K562 (cell line): ENCODE measurements around the gene MTPN. TPM values are rescaled to one million over a fixed set of nuclear protein-coding genes. Genes with fewer than 3 reads are reported as not detected.

Experiments
- BMI1 ChIP-seq: fragments of 150-350 bp; IDR thresholded peaks from 2 replicates; pipeline ENCODE4 v1.6.1; 2014; ENCODE audit warnings: low read length
- CSDE1 ChIP-seq, 2 experiments: fragments of 450-650 bp; IDR thresholded peaks; 2 replicates each; pipeline ENCODE4 v1.6.1; 2016; ENCODE audit warnings: mild to moderate bottlenecking in 1 of 2
- DEAF1 ChIP-seq: fragments of 450-650 bp; formaldehyde crosslinking; IDR thresholded peaks from 2 replicates; pipeline ENCODE4 v1.4.0; 2020; ENCODE audit warnings: mild to moderate bottlenecking, moderate library complexity
- EHMT2 ChIP-seq: fragments of 450-650 bp; IDR thresholded peaks from 2 replicates; pipeline ENCODE4 v1.6.1; 2018; ENCODE audit warnings: antibody characterized with exemption
- ESRRA ChIP-seq: fragments of 450-650 bp; IDR thresholded peaks from 2 replicates; pipeline ENCODE4 v1.6.1; 2014; ENCODE audit warnings: low read depth, mild to moderate bottlenecking, moderate library complexity, borderline replicate concordance
- FUS ChIP-seq: fragments of 200-400 bp; formaldehyde crosslinking; optimal IDR thresholded peaks from 2 replicates; pipeline ENCODE3; 2017; ENCODE audit warnings: low read depth, low read length
- HDAC1 ChIP-seq, 2 experiments: fragments of 450-650 bp; IDR thresholded peaks; 2 replicates each; pipeline ENCODE4 v1.6.1; 2016 to 2017; ENCODE audit warnings: inconsistent platforms in 1 of 2, mild to moderate bottlenecking in 1 of 2, moderate library complexity in 1 of 2
- HINFP ChIP-seq: fragments of 450-650 bp; conservative IDR thresholded peaks from 2 replicates; pipeline ENCODE4 v1.6.1; 2016; ENCODE audit warnings: missing genetic modification characterization, low read depth, mild to moderate bottlenecking, control low read depth, missing compliant biosample characterization
- HIVEP1 ChIP-seq: fragments of 250-450 bp; sonication (Bioruptor Pico); IDR thresholded peaks from 2 replicates; pipeline ENCODE4 v1.4.0; 2020; ENCODE audit warnings: mild to moderate bottlenecking
- HMG20B ChIP-seq: fragments of 250-450 bp; sonication (Bioruptor Pico); IDR thresholded peaks from 2 replicates; pipeline ENCODE4 v1.5.0; 2021; ENCODE audit warnings: mild to moderate bottlenecking
- MCM2 ChIP-seq: fragments of 450-650 bp; IDR thresholded peaks from 2 replicates; pipeline ENCODE4 v1.6.1; 2017; ENCODE audit warnings: low read depth, mild to moderate bottlenecking
- MIER1 ChIP-seq: fragments of 450-650 bp; IDR thresholded peaks from 2 replicates; pipeline ENCODE4 v1.6.1; 2016; ENCODE audit warnings: antibody characterized with exemption, mild to moderate bottlenecking, low read depth
- NONO ChIP-seq, 2 experiments: fragments of 200-400 bp in 1 of 2; fragments of 450-650 bp in 1 of 2; formaldehyde crosslinking in 1 of 2; IDR thresholded peaks; 2 replicates each; pipeline ENCODE4 v1.6.1; 2017; ENCODE audit warnings: low read depth in 2 of 2, mild to moderate bottlenecking in 2 of 2, moderate library complexity in 2 of 2, low read length in 1 of 2
- NR2C2 ChIP-seq, 2 experiments: fragments of 200-800 bp in 1 of 2; sonication (Bioruptor generic) in 1 of 2; sonication (generic) in 1 of 2; formaldehyde crosslinking in 1 of 2; IDR thresholded peaks; 2 replicates each; pipeline versions ENCODE4 v1.6.1 to v1.8.0; 2016 to 2022; ENCODE audit warnings: mild to moderate bottlenecking in 1 of 2, missing compliant biosample characterization in 1 of 2, missing genetic modification characterization in 1 of 2, missing genetic modification reagents in 1 of 2
- OTX1 ChIP-seq: fragments of 450-650 bp; formaldehyde crosslinking; IDR thresholded peaks from 2 replicates; pipeline ENCODE4 v1.4.0; 2022; ENCODE audit warnings: mild to moderate bottlenecking
- SIN3B ChIP-seq: fragments of 450-650 bp; IDR thresholded peaks from 2 replicates; pipeline ENCODE4 v1.6.1; 2017; ENCODE audit warnings: low read depth, mild to moderate bottlenecking, moderate library complexity
- SMAD2 ChIP-seq: fragments of 150-350 bp; IDR thresholded peaks from 2 replicates; pipeline ENCODE4 v1.6.1; 2014; ENCODE audit warnings: low read depth, mild to moderate bottlenecking, low read length
- SMAD4 ChIP-seq: fragments of 250-450 bp; sonication (Bioruptor Pico); conservative IDR thresholded peaks from 2 replicates; pipeline ENCODE4 v1.8.0; 2021; ENCODE audit warnings: inconsistent platforms, mild to moderate bottlenecking, moderate library complexity
- TFAM ChIP-seq: fragments of 250-450 bp; sonication (Bioruptor Pico); conservative IDR thresholded peaks from 2 replicates; pipeline ENCODE4 v1.5.0; 2021; ENCODE audit warnings: mild to moderate bottlenecking, moderate library complexity
- TRIM28 ChIP-seq: fragments of 450-650 bp; IDR thresholded peaks from 2 replicates; pipeline ENCODE4 v1.6.1; 2017
- ZBTB1 ChIP-seq: sonication (generic); formaldehyde crosslinking; IDR thresholded peaks from 2 replicates; pipeline ENCODE4 v1.8.1; 2023; ENCODE audit warnings: missing genetic modification reagents, low read depth, mild to moderate bottlenecking, borderline replicate concordance
- ZNF134 ChIP-seq: fragments of 250-450 bp; sonication (Bioruptor Pico); conservative IDR thresholded peaks from 2 replicates; pipeline ENCODE4 v1.4.0; 2020
- ZNF23 ChIP-seq: fragments of 250-450 bp; sonication (Bioruptor Pico); IDR thresholded peaks from 2 replicates; pipeline ENCODE4 v1.4.0; 2020; ENCODE audit warnings: mild to moderate bottlenecking
- ZNF354B ChIP-seq: fragments of 250-450 bp; sonication (Bioruptor Pico); IDR thresholded peaks from 2 replicates; pipeline ENCODE4 v1.4.0; 2020
- ZNF668 ChIP-seq: fragments of 250-450 bp; sonication (Bioruptor Pico); IDR thresholded peaks from 2 replicates; pipeline ENCODE4 v1.8.0; 2022; ENCODE audit warnings: mild to moderate bottlenecking, inconsistent platforms
- polyA plus RNA-seq, 8 experiments: library from polyadenylated mRNA; depleted of rRNA in 4 of 8; stranded (reverse) in 5 of 8; unstranded in 3 of 8; fragments of >200 nt; fragmentation: Nextera tagmentation in 2 of 8; fragmentation: Illumina TruSeq in 1 of 8; extraction: Ambion mirVana in 2 of 8; extraction: Trizol in 1 of 8; gene quantifications; 2 replicates each; pipeline versions ENCODE4 v1.2.1 to v1.2.3, GENCODE V29; 2011 to 2014; ENCODE audit warnings: inconsistent platforms in 1 of 8, missing spikeins in 1 of 8
- total RNA-seq, 7 experiments: library from RNA; depleted of rRNA in 6 of 7; stranded (reverse); fragments of >200 nt in 6 of 7; fragmentation: Illumina TruSeq in 2 of 7; extraction: Trizol in 2 of 7; gene quantifications; 2 replicates each; pipeline versions ENCODE4 v1.2.1 to v1.2.3, GENCODE V29; 2011 to 2021; ENCODE audit warnings: low replicate concordance in 1 of 7
- TF ChIP-seq, protein P1 (sequence below): fragments of 450-650 bp; IDR thresholded peaks from 2 replicates; pipeline ENCODE4 v1.6.1; 2016; ENCODE audit warnings: missing biosample characterization, missing genetic modification characterization

MTPN gene
- total and polyA plus RNA-seq, 9 of the 15 experiments (the other 6 are each of a cell fraction or from before 2014, with no cell fraction given), result 68.5 to 261 (median 156) TPM

DNA sequence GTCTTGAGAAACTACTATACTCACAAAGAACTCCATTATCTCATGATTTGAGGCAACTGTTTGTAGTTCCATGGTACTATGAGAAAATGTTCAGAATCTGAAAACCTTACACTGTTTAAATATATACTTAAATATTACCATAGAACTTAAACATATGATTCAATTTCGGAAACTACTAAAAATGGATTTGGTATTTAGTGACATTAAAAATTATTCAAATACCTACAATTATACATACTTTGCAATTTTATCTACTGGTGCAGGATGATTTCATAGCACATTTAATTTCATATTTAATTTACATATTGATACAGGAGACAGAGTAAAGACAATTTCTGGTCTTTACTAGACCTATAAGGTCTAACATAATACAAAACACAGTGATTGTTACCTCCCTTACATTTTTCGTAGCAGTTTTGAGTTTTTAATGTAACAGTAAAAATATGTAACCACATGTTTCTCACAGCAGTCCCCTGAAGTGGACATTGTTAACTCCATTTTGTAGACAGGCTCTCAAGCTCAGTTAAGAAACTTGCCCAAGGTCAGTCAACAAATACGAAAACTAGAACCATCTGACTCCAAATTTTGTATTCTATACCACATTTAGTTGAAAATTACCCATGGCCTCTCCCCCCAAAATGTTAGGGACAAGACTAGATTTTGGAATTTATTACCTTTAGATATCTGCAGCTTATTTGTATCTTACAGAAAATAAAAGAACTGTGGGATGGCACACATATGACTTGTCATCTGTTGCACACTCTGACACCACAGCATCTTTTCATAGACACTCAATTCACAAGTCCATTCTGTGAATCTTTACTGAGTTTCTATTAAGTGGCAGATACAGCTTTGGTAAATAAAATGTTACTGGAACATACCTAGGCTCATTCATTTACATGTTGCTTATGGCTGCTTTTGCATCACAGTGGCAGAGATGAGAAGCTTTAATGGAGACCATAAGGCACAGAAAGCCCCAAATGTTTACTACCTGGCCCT lies 36.8 kb downstream of the MTPN start (continued):
- TF ChIP-seq HINFP, result 0 out of 2 replicates have a peak, but pooled peaks have one; percentile 62
- 0 out of 2 replicates have a peak, but pooled peaks have one; percentile 8 for TF ChIP-seq DEAF1
- no peak for TF ChIP-seq NONO (IDR thresholded peaks at IDR 0.05; ENCODE audit: low read depth in 2 of 2, low read length in 1 of 2)
- no peak for TF ChIP-seq ESRRA
- no peak for TF ChIP-seq CSDE1 (IDR thresholded peaks at IDR 0.05)
- no peak for TF ChIP-seq FUS
- no peak for TF ChIP-seq ZBTB1 (CRISPR knock-in tag)
- peak; percentile 52 for TF ChIP-seq ZNF23 (CRISPR knock-in tag)
- TF ChIP-seq TFAM (CRISPR knock-in tag), result no peak
- TF ChIP-seq ZNF668 (CRISPR knock-in tag), result peak; percentile 94
- peak; percentile 91 for TF ChIP-seq SMAD4 (CRISPR knock-in tag)
- TF ChIP-seq MIER1, result no peak
- TF ChIP-seq, protein P1, sequence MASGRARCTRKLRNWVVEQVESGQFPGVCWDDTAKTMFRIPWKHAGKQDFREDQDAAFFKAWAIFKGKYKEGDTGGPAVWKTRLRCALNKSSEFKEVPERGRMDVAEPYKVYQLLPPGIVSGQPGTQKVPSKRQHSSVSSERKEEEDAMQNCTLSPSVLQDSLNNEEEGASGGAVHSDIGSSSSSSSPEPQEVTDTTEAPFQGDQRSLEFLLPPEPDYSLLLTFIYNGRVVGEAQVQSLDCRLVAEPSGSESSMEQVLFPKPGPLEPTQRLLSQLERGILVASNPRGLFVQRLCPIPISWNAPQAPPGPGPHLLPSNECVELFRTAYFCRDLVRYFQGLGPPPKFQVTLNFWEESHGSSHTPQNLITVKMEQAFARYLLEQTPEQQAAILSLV (tag), result 0 out of 2 replicates have a peak, but pooled peaks have one; percentile 8
- no peak for TF ChIP-seq OTX1
- 0 out of 2 replicates have a peak, but pooled peaks have one; percentile 30 for TF ChIP-seq ZNF134 (CRISPR knock-in tag)
- TF ChIP-seq BMI1, result no peak
- no peak for TF ChIP-seq HIVEP1
- TF ChIP-seq NR2C2 (CRISPR knock-in tag; IDR thresholded peaks at IDR 0.05), result no peak
- TF ChIP-seq NR2C2 (tag; IDR thresholded peaks at IDR 0.05), result 0 out of 2 replicates have a peak, but pooled peaks have one; percentile 16
- TF ChIP-seq SIN3B, result no peak
- TF ChIP-seq HMG20B (CRISPR knock-in tag), result no peak
- no peak for TF ChIP-seq EHMT2
- no peak for TF ChIP-seq HDAC1 (IDR thresholded peaks at IDR 0.05)
- no peak for TF ChIP-seq TRIM28
- no peak for TF ChIP-seq SMAD2
- TF ChIP-seq ZNF354B, result no peak
- TF ChIP-seq MCM2, result no peak
